ENCODE measurements around the gene CDRT4.

DNA sequence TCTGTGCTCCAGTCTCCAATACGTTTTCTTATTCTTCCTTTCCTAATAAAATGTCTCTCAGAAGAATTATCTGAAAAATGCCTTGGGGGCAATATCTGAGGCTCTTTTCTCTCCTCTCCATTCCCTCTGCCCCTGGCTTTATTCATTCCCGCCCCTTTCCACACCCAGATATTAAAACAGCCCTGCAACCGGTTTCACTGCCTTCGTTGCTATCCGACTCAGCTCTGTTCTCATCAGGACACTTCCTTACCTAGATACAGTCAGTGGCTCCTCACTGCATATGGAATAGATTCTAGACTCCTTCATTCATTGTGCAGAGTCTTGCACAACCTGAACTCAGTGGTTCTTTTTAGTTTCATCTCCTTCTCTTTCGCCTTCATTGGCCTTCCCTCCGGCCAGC, 74.0 kb downstream of the CDRT4 start:
- TF ChIP-seq GATA2 (IDR thresholded peaks at IDR 0.05; ENCODE audit: low read depth, low read length) (no peak), GATA3 (IDR thresholded peaks at IDR 0.05; ENCODE audit: low read depth, low read length) (no peak)

Data from SH-SY5Y (cell line).